ENCODE results near the gene ETNK1. TPM values are rescaled to one million over a fixed set of nuclear protein-coding genes. Genes with fewer than 3 reads are reported as not detected.

ETNK1 gene
- total RNA-seq, 2 experiments from 2014 or later: 23.7 to 88.1 TPM

DNA sequence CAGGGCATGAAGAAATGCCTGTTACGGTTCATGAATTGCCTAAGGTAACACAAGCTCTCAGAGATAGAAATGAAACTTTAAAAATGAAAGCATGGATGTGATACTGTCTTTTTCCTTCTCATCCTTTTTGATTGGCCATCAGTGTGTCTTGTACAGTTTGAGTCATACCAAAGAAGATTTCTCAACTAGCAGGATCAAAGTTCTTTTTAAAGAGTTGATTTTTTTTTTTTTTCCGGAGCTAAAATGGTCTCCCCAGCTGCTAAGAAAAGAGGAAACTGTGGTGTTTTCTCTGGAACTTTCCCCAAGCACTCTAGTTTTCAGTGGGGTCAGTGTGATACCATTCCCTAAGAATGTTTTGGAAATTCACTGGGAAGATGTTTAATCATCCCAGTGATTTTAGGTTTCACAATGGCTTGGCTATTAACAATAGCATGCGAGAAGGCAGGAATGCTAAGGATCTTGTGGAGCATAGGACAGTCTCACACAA is 105.0 kb downstream of the ETNK1 start:
- no TSS peak for BruUV-seq (replicated peaks)
- POLR2A ChIA-PET: interaction anchor here (0.5 to 1.1 kb wide), 2 partner anchors 19 to 97 kb away, joined by 3 to 4 read pairs; no protein-coding TSS in a partner anchor
- Histone ChIP-seq H3K9me2 (ENCODE audit: insufficient read depth, low read length) (no peaks in the 10 kb centered on the region), H3K36me3 (ENCODE audit: insufficient read depth, low read length) (no peaks in the 10 kb centered on the region), H3K4me3 (ENCODE audit: low read depth, low read length, poor library complexity, severe bottlenecking) (no peak overlapping the region), H3K79me2 (ENCODE audit: insufficient read depth, low read depth, low read length) (no peaks in the 10 kb centered on the region), H3K9me3 (ENCODE audit: low read length) (no peaks in the 10 kb centered on the region), H3K4me2 (ENCODE audit: low read length) (no peak overlapping the region), H3K4me1 (ENCODE audit: insufficient read depth, low read length, poor library complexity, severe bottlenecking) (no peaks in the 10 kb centered on the region), H4K20me1 (ENCODE audit: insufficient read depth, low read length) (no peaks in the 10 kb centered on the region), H2AFZ (ENCODE audit: low read length) (no peak overlapping the region), H3K27ac (ENCODE audit: low read depth, low read length, poor library complexity, severe bottlenecking) (no peak overlapping the region)
- TF ChIP-seq CTCF (conservative IDR thresholded peaks at IDR 0.05; ENCODE audit: low read length): no peak
- no peak for TF ChIP-seq EZH2phosphoT487 (IDR thresholded peaks at IDR 0.05; ENCODE audit: borderline replicate concordance, low read depth, low read length)
- CTCF ChIA-PET (ENCODE audit: unreplicated experiment): no interaction called here
- intact Hi-C loops (cut with micrococcal nuclease; ENCODE audit: unreplicated experiment): no loop called here
- no peak for DNase-seq (ENCODE audit: low spot score)

DNA sequence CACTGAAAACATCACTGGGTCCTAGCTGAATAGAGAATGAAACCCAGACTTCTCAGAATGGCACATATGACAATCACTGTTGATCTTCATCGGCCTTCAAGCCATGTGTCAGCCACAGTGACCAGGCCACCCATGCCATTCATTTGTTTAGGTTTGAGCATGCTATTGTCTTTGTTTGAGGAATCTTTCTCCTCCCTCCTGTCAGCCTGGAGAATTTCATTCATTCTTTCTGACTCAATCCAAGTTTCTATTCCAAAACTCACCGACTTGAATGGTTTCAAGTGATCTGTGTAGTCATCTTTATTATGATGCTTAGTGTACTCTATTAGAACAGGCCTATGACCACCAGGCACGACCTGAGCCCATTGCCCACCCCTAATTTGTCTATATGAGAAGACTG is 106.3 kb downstream of the ETNK1 start:
- POLR2A ChIA-PET: no interaction called here
- TF ChIP-seq EZH2phosphoT487 (IDR thresholded peaks at IDR 0.05; ENCODE audit: borderline replicate concordance, low read depth, low read length) (no peak), CTCF (conservative IDR thresholded peaks at IDR 0.05; ENCODE audit: low read length) (no peak)

GRCh38 chr12:22733756-22734155 is 108.8 kb downstream of the ETNK1 start:
- no peak for DNase-seq (ENCODE audit: low spot score)
- ChIA-PET POLR2A (interaction anchor here (0.8 kb wide), 1 partner anchor 216 kb away, joined by 3 read pairs; no protein-coding TSS in a partner anchor), CTCF (ENCODE audit: unreplicated experiment) (no interaction called here)
- no peaks in the 10 kb centered on the region for H3K9me3 ChIP-seq (ENCODE audit: low read length)
- no peaks in the 10 kb centered on the region for H3K9me2 ChIP-seq (ENCODE audit: insufficient read depth, low read length)
- TF ChIP-seq EZH2phosphoT487 (IDR thresholded peaks at IDR 0.05; ENCODE audit: borderline replicate concordance, low read depth, low read length) (no peak), CTCF (conservative IDR thresholded peaks at IDR 0.05; ENCODE audit: low read length) (no peak)
- no TSS peak for BruUV-seq (replicated peaks)
- no peaks in the 10 kb centered on the region for H3K4me1 ChIP-seq (ENCODE audit: insufficient read depth, low read length, poor library complexity, severe bottlenecking)
- no peaks in the 10 kb centered on the region for H4K20me1 ChIP-seq (ENCODE audit: insufficient read depth, low read length)
- H3K27ac ChIP-seq (ENCODE audit: low read depth, low read length, poor library complexity, severe bottlenecking): no peak overlapping the region
- no peaks in the 10 kb centered on the region for H3K79me2 ChIP-seq (ENCODE audit: insufficient read depth, low read depth, low read length)
- H2AFZ ChIP-seq (ENCODE audit: low read length): no peak overlapping the region
- H3K4me3 ChIP-seq (ENCODE audit: low read depth, low read length, poor library complexity, severe bottlenecking): no peak overlapping the region
- no peaks in the 10 kb centered on the region for H3K36me3 ChIP-seq (ENCODE audit: insufficient read depth, low read length)
- H3K4me2 ChIP-seq (ENCODE audit: low read length): no peak overlapping the region
- intact Hi-C loops (cut with micrococcal nuclease; ENCODE audit: unreplicated experiment): no loop called here

More for the DNA sequence above, 106.3 kb downstream of the ETNK1 start:
- H3K36me3 ChIP-seq (ENCODE audit: insufficient read depth, low read length): no peaks in the 10 kb centered on the region
- no peaks in the 10 kb centered on the region for H3K79me2 ChIP-seq (ENCODE audit: insufficient read depth, low read depth, low read length)
- no peaks in the 10 kb centered on the region for H3K9me3 ChIP-seq (ENCODE audit: low read length)
- H2AFZ ChIP-seq (ENCODE audit: low read length): no peak overlapping the region
- no TSS peak for BruUV-seq (replicated peaks)
- intact Hi-C loops (cut with micrococcal nuclease; ENCODE audit: unreplicated experiment): no loop called here
- CTCF ChIA-PET (ENCODE audit: unreplicated experiment): no interaction called here
- H4K20me1 ChIP-seq (ENCODE audit: insufficient read depth, low read length): no peaks in the 10 kb centered on the region
- no peaks in the 10 kb centered on the region for H3K9me2 ChIP-seq (ENCODE audit: insufficient read depth, low read length)
- H3K4me3 ChIP-seq (ENCODE audit: low read depth, low read length, poor library complexity, severe bottlenecking): no peak overlapping the region
- no peak overlapping the region for H3K27ac ChIP-seq (ENCODE audit: low read depth, low read length, poor library complexity, severe bottlenecking)
- no peak overlapping the region for H3K4me2 ChIP-seq (ENCODE audit: low read length)
- no peaks in the 10 kb centered on the region for H3K4me1 ChIP-seq (ENCODE audit: insufficient read depth, low read length, poor library complexity, severe bottlenecking)
- no peak for DNase-seq (ENCODE audit: low spot score)

Data from OCI-LY7 (cell line).